DOHH2 (cell line): ENCODE results near the gene SLC12A7.

ENCODE experiments used
- EZH2phosphoT487 ChIP-seq: fragments of 200-600 bp; sonication (generic); IDR thresholded peaks from 2 replicates; pipeline ENCODE4 v1.6.1; 2017; ENCODE audit warnings: borderline replicate concordance, mild to moderate bottlenecking, antibody characterized with exemption, low read length, moderate library complexity, mixed read lengths
- TF ChIP-seq, protein P1 (sequence below): fragments of 200-600 bp; sonication (generic); IDR thresholded peaks from one replicate; pipeline ENCODE4 v1.5.1; 2014; ENCODE audit warnings: antibody characterized with exemption, mild to moderate bottlenecking, low read depth, low read length; ENCODE audit not compliant: poor library complexity, severe bottlenecking

DNA sequence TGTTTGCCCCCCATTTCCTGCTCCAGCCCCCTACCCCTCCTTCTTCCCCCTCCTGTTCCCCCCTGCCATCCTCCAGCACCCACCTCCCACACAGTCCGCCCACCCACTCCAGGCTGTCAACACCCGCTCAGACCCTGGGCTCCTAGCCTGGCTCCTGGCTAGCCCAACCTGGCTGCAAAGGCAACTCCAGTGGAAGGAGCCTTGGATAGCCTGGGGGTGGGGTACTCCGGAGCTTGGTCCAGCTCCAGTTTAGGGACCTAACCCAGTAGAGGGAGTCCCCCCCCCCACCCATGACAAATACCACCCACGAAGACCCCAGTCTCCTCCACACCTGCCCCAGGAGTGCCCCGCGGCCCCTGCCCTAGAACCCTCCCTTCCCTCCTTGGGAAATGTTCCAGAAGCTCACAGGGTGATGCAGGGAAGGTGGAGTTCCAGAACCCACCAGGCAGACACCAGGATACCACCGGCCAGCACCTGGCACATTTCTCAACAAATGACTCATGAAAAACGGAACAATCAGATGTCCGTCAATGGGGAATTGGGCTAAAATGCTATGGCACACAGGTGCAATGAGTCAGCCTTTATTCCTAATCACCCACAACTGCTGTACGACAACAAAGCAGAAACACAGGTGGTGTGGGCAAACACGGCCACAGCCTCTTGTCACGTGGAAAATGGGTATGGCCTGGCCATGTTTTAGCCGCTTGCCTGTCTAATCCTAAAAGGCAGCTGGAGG is 901 bp upstream of the SLC12A7 start:
- TF ChIP-seq, protein P1, sequence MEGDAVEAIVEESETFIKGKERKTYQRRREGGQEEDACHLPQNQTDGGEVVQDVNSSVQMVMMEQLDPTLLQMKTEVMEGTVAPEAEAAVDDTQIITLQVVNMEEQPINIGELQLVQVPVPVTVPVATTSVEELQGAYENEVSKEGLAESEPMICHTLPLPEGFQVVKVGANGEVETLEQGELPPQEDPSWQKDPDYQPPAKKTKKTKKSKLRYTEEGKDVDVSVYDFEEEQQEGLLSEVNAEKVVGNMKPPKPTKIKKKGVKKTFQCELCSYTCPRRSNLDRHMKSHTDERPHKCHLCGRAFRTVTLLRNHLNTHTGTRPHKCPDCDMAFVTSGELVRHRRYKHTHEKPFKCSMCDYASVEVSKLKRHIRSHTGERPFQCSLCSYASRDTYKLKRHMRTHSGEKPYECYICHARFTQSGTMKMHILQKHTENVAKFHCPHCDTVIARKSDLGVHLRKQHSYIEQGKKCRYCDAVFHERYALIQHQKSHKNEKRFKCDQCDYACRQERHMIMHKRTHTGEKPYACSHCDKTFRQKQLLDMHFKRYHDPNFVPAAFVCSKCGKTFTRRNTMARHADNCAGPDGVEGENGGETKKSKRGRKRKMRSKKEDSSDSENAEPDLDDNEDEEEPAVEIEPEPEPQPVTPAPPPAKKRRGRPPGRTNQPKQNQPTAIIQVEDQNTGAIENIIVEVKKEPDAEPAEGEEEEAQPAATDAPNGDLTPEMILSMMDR, result no peak
- TF ChIP-seq EZH2phosphoT487, result no peak
